ENCODE measurements around the gene GREB1.

The GREB1 gene

DNA sequence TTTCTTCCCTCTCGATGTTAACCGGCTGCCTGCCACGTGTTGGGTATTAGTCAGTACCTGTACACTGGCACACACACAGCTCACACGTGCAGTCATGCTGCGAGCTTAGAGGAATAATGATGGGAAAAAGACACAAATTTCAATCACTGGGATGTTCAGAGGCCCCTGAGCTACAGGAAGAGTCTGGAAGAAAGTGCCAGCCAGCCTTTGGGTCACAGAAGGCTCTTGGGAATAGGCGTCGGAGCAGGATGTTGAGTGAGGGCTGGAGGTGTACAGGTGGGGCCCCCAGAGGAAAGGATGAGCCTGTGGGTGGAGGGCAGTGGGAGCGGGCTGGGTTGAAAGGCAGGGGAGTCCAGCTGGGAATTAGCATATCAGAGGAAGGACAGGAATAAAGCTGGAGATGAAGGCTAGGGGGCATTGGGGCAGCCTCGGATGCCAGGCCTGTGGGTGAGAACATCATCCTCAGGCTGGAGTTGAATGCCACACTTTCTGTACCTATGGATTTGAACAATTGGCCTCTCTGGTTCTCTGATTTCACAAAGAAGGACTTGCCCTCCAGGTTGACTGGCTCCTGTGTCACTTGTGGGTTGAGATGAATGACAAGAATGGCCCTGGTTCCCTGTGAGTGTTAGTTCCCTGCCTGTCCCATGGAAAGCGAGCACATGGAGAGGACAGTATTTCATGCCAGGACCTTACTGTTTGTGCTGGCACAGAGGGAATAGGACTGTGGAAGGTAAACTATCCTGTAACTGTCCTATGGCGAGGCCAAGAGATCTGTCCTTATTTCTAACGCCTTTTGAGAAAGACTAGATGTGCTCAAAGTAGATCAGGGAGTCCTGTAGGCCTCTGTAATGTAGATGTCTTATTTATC lies 40.6 kb downstream of the GREB1 start:
- no peak for FAIRE-seq

GRCh38 chr2:11576398-11576797 lies 42.6 kb downstream of the GREB1 start:
- FAIRE-seq (no peak), DNase-seq (ENCODE audit: insufficient read length, low spot score) (no peak)
- TF ChIP-seq, protein P1, sequence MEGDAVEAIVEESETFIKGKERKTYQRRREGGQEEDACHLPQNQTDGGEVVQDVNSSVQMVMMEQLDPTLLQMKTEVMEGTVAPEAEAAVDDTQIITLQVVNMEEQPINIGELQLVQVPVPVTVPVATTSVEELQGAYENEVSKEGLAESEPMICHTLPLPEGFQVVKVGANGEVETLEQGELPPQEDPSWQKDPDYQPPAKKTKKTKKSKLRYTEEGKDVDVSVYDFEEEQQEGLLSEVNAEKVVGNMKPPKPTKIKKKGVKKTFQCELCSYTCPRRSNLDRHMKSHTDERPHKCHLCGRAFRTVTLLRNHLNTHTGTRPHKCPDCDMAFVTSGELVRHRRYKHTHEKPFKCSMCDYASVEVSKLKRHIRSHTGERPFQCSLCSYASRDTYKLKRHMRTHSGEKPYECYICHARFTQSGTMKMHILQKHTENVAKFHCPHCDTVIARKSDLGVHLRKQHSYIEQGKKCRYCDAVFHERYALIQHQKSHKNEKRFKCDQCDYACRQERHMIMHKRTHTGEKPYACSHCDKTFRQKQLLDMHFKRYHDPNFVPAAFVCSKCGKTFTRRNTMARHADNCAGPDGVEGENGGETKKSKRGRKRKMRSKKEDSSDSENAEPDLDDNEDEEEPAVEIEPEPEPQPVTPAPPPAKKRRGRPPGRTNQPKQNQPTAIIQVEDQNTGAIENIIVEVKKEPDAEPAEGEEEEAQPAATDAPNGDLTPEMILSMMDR (IDR thresholded peaks at IDR 0.05; ENCODE audit: insufficient read depth, missing control alignments) = no peak

More for the DNA sequence above, 40.6 kb downstream of the GREB1 start:
- TF ChIP-seq, protein P1 (IDR thresholded peaks at IDR 0.05; ENCODE audit: insufficient read depth, missing control alignments) = no peak
- no peak for DNase-seq (ENCODE audit: insufficient read length, low spot score)

DNA sequence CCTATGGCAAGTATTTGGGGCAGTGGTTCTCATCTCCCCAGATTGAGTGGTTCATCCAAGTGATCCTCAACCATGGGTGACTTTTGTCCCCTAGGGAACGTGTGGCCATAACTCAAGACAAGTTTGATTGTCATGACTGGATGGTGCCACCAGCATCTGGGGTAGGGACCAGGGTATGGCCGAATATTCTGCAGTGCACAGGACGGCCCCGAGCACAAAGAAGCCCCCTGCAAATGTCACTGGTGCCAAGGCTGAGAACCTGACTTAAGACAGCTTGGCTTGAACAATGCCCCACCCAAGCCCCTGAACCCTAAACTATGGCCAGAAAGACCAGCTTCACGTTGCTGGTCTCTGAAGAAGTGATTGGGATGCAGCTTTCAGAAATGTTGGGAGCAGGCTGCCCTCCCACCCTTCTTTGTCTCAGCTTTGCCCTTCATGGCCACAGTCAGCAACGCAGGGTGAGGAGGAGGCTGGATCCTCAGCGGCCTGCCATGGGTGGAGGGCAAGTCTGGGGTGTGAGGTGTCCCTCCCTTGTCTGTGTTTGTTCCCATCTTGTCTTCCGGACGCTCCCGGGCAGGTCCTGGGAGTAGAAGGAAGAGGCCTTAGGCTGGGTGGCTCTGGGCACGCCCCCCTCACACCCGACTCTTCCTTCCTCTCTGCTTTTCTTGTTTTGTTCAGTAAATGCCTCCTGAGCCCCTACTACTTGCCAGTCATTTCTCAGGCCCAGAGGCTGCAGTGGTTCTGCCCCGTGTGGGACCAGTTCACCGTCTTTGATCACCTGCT lies 43.4 kb downstream of the GREB1 start:
- FAIRE-seq (no peak), DNase-seq (ENCODE audit: insufficient read length, low spot score) (no peak)
- TF ChIP-seq, protein P1 (IDR thresholded peaks at IDR 0.05; ENCODE audit: insufficient read depth, missing control alignments) = no peak

GRCh38 chr2:11578081-11578948 lies 44.5 kb downstream of the GREB1 start:
- TF ChIP-seq, protein P1 (IDR thresholded peaks at IDR 0.05; ENCODE audit: insufficient read depth, missing control alignments) = no peak
- no peak for FAIRE-seq
- no peak for DNase-seq (ENCODE audit: insufficient read length, low spot score)

DNA sequence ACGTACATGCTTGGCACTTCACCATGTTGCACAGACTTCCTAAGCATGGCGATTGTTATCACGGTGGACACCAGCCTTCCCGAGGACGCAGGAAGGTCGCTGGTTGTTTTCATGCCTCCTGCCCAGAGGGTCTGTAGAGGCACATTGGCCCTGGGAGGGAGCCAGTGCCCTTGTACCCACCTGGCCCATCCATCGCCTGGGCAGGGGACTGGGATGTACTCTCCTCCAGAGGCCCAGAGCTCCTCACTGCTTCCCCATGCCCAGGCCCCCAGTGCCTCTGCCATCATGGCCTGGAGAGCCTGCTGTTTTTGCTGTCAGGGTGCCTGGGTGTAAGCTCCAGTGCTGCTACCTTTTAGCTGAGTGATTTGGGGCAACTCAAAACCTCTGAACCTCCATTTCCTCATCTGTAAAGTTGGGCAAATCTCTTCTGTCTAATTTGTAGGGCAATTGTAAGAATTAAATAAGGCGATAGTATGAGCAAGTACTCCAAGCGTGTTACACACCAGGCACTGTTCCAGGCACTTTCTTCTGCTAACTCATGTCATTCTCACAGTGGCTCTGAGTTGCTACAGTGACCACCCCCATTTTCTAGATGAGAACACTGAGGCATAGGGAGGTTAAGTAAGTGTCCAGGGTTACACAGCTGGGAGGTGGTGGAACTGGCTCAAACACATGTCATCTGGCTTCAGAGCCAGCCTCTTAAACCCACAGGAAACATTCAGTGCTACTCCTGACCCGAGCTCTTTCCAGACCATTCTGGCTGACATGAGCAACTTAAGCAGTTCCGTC lies 45.3 kb downstream of the GREB1 start:
- DNase-seq (ENCODE audit: insufficient read length, low spot score) = no peak
- TF ChIP-seq, protein P1 (IDR thresholded peaks at IDR 0.05; ENCODE audit: insufficient read depth, missing control alignments) = no peak
- no peak for FAIRE-seq

Data from D721Med (cell line).